Measurements from ENCODE around the gene MRPL40. TPM values are rescaled to one million over a fixed set of nuclear protein-coding genes. Genes with fewer than 3 reads are reported as not detected.

The MRPL40 gene
- total RNA-seq, 1 experiment from 2014 or later = 60.4 TPM

GRCh38 chr22:19461506-19461905, 29.2 kb downstream of the MRPL40 start:
- no peak for DNase-seq (ENCODE audit: low spot score)

GRCh38 chr22:19463008-19463407, 30.7 kb downstream of the MRPL40 start:
- DNase-seq (ENCODE audit: low spot score) = no peak

GRCh38 chr22:19463491-19464469, 31.4 kb downstream of the MRPL40 start:
- peak; percentile 14 for DNase-seq (ENCODE audit: low spot score)

DNA sequence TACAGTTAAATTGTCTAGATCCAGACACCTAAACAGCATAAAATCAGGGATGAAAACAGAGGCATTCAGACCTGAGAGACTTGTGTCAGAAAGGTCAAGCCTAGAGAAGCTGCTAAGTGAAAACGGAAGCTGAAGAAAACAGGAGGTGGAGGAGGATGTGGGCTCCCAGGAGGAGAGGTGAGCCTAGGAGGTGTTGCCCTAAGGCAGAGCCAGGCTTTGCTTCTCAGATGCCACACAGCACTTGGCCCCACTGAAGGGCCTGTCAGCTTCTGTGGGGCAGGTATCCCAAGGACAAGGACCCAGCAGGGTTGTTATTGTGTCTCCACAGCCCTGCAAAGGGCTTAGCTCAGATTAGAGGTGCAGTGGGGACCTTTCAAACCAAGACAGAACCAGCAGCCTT, 32.2 kb downstream of the MRPL40 start:
- no peak for DNase-seq (ENCODE audit: low spot score)

DNA sequence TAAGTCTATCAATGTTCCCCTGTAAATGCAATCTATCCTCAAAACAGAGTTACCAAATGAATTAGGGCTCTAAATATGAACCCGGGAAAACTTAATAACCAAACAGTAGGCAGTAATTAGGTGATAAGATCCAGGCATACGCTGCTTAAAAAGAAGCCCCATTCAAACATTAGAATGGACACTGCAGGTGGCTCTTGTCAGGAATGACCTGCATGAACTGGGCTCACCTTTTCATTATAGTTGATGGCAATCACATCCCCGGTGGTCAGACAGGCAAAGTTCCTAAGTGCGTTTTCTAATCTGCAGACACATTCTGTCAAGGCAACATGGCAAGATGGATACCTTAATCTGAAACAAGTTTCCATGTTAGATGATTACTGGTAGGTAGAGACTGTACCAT, 32.6 kb downstream of the MRPL40 start:
- no peak for DNase-seq (ENCODE audit: low spot score)

DNA sequence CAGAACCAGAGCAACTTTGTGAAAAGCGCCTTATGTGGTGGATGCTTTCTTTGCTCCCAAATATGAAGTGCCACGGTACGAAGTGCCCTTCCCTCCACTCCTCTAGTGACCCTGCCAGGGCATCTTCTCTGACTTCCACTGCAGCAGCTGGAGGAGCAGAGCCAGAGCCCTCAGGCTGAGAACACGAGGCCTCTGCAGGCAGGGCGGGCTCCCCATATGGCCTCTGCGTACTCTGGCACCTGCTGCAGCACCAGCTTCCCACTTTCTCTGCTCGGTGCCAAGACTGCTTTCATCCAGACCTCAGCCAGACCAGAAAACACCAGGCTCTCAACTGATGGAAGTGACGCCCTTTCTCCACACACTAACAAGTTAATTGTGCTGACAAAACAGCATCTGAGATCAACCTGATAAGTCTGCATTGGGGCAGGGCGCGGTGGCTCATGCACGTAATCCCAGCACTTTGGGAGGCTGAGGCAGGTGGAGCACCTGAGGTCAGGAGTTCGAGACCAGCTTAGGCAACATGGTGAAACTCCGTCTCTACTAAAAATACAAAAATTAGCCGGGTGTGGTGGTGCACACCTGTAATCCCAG, 33.9 kb downstream of the MRPL40 start:
- no peak for DNase-seq (ENCODE audit: low spot score)

- DNase-seq (ENCODE audit: low spot score) = no peak
Observed at GRCh38 chr22:19466848-19467752, 34.8 kb downstream of the MRPL40 start.

DNA sequence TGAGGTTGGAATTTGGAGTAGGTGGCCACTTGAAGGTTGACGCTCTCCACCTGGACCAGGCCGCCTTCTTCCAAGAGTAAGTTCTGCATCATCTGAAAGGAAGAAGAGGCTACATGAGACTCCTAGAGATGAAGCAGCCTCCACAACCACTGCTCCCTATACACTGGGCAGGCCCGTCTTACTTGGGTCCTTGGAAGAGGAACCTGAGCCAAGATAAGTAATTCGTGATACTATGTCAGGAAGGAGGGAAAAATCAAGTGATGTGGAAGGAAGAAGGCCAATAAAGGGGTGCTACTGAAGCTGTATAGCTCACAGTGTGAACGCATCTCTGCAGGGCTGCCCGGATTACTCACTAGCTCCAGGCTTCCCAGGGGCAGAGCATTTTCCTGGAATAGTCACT, 35.6 kb downstream of the MRPL40 start:
- DNase-seq (ENCODE audit: low spot score) = no peak

GRCh38 chr22:19469421-19469820, 37.1 kb downstream of the MRPL40 start:
- no peak for DNase-seq (ENCODE audit: low spot score)

GRCh38 chr22:19470010-19470409, 37.7 kb downstream of the MRPL40 start:
- DNase-seq (ENCODE audit: low spot score) = no peak

DNA sequence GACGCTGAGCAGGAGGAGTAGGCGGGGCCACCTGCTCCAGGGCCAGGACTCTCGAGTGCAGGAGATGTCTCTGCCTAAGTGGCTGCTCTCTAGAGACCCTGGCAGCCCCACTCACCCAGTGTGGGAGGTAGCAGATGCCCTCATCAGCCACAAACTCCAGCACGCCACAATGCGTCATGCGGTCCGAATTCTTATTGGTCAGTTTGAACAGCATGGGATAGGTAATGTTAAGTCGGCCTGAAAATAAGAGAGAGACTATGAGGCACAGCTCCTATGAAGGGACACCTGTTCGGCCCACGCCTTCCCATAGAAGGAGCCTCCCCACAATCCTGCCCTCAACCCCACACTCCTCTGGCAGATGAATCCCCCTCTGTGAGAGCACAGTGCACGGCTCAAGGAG, 39.2 kb downstream of the MRPL40 start:
- no peak for DNase-seq (ENCODE audit: low spot score)

- no peak for DNase-seq (ENCODE audit: low spot score)
Observed at GRCh38 chr22:19472233-19472632, 39.9 kb downstream of the MRPL40 start.

DNA sequence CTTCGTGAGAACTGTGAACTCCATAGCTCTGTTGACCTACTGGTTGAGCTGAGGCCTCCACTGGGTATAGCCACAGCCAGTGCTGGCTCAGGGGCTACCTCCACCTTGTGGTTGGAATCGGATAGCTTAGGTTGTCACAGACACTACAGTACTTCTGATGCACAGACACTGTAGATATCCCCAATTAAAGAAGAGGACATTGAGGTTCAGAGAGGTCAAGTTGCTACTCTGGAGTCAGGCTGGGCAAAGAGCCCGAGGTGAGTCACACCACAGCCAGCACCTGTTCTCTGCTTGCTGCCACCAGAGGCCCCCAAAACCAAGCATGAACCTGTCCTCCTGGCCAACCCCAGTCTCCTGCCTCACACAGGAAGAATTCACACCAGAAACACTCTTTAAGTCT, 41.2 kb downstream of the MRPL40 start:
- DNase-seq (ENCODE audit: low spot score) = no peak

- no peak for DNase-seq (ENCODE audit: low spot score)
Observed at GRCh38 chr22:19476023-19476422, 43.7 kb downstream of the MRPL40 start.

GRCh38 chr22:19477321-19478044, 45.1 kb downstream of the MRPL40 start:
- no peak for DNase-seq (ENCODE audit: low spot score)

DNA sequence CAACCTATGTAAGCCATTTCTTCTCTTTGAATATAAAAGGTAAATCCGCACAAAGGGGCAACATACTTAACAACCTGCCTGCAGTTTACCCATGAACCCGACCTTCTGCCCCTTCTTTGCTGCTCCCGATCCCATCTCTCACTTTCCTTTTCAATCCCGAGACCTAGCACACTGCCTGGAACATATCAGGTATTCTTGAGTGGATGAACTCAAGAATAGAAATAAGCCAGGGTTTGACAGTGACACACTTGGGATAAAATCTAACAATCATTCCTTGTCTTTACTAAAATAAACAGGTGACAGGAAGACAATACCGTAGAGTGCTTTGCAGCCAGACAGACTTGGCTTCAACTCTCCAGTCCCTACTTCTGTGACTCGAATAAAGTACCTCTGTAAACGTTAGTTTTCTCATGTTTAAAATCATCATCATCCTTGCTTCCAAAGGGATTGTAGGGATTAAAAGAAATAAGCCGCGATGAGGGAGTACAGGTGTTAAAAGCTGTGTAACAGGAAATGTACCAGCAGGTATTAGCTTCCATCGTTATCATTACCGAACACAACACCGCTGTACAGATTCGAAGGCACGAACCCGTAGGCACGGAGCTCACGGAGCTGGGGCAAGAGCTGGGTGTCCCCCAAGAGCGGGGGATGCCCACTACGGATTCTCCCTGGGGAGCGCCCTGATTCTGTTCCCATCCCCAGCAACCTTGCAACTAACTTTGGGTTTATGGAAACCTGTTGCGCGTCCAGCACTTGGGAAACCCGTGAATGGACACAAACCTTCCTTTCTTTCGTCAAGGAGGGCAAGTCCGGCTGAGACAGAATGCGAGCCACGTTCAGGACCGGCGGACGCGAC, 45.9 kb downstream of the MRPL40 start:
- no peak for DNase-seq (ENCODE audit: low spot score)

DNA sequence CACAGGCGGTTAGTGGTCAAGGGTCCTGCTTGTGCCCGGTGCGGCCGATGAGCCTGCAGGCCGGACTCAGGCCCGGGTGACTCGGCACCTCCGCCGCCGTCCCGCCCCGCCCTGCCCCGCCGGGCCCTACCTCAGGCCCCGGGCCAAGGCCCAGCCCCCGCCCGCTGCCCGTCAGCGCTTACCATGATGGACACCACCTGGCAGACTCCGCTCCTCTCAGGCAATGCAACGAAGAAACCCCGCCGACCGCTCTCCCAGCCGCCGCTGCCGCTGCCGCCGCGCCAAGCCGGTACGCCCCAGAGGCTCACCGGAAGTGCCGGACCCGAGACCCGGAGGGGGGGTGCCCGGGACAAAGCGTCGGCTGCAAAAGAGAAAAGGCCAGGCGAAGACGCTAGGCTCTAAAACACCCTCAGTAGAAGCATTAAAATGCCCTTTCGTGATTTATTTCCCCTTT, 46.6 kb downstream of the MRPL40 start, which contains the start of gene UFD1:
Gene UFD1, minus strand, starts transcription at position 293 of the 454 bp plus-strand sequence. Its CDS starts 108 bp downstream, at position 185.
- DNase-seq (ENCODE audit: low spot score) = peak; percentile 65

GRCh38 chr22:19479355-19480172, 47.2 kb downstream of the MRPL40 start, which contains the start of gene CDC45:
Gene CDC45, plus strand, starts transcription at chr22:19479920. Its CDS starts 49 bp downstream, at chr22:19479969.
- DNase-seq (ENCODE audit: low spot score) = peak; percentile 95

GRCh38 chr22:19480173-19480568, 47.8 kb downstream of the MRPL40 start:
- DNase-seq (ENCODE audit: low spot score) = no peak

All from H4 (cell line).